Measurements from ENCODE around the gene TTC21A.

DNA sequence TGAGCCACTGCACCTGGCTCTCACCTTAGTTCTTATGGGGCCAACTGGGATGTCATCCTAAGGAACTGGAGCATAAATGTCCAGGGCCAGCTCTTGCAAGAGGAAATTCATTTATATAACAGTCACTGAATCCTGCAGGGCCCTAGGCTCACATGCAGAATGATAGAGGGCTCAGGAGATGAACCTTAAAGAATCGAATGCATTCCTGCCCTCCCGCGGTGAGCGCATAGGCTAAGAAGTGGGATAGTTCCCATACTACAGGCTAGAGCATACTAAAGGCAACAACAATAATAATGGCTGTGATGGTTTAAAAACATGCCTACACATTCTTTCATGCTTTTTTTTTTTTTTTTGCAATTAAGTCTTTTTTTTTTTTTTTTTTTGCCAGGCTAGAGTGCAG is 63.0 kb downstream of the TTC21A start:
- TF ChIP-seq YY1 (IDR thresholded peaks at IDR 0.05; ENCODE audit: low read depth, low read length) (no peak), TAF1 (IDR thresholded peaks at IDR 0.05; ENCODE audit: borderline replicate concordance, low read depth, low read length) (no peak), LARP7 (IDR thresholded peaks at IDR 0.05) (no peak), CREM (IDR thresholded peaks at IDR 0.05; ENCODE audit: low read depth) (no peak), POLR2A (IDR thresholded peaks at IDR 0.05; ENCODE audit: low read depth, low read length) (no peak), FOXK2 (IDR thresholded peaks at IDR 0.05) (no peak), NFXL1 (IDR thresholded peaks at IDR 0.05; ENCODE audit: borderline replicate concordance) (no peak), ZNF274 (IDR thresholded peaks at IDR 0.05; ENCODE audit: insufficient read depth, insufficient read length) (no peak), JUND (IDR thresholded peaks at IDR 0.05; ENCODE audit: low read depth, low read length) (no peak)
- TF ChIP-seq, protein P1, sequence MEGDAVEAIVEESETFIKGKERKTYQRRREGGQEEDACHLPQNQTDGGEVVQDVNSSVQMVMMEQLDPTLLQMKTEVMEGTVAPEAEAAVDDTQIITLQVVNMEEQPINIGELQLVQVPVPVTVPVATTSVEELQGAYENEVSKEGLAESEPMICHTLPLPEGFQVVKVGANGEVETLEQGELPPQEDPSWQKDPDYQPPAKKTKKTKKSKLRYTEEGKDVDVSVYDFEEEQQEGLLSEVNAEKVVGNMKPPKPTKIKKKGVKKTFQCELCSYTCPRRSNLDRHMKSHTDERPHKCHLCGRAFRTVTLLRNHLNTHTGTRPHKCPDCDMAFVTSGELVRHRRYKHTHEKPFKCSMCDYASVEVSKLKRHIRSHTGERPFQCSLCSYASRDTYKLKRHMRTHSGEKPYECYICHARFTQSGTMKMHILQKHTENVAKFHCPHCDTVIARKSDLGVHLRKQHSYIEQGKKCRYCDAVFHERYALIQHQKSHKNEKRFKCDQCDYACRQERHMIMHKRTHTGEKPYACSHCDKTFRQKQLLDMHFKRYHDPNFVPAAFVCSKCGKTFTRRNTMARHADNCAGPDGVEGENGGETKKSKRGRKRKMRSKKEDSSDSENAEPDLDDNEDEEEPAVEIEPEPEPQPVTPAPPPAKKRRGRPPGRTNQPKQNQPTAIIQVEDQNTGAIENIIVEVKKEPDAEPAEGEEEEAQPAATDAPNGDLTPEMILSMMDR (IDR thresholded peaks at IDR 0.05 in 2 of 3, conservative IDR thresholded peaks at IDR 0.05 in 1 of 3; ENCODE audit: control insufficient read depth in 2 of 3, extremely low read depth in 1 of 3, insufficient read depth in 1 of 3, low read depth in 3 of 3, low read length in 3 of 3): no peak
- TF ChIP-seq, protein P2, sequence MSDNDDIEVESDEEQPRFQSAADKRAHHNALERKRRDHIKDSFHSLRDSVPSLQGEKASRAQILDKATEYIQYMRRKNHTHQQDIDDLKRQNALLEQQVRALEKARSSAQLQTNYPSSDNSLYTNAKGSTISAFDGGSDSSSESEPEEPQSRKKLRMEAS (IDR thresholded peaks at IDR 0.05; ENCODE audit: low read depth, low read length): no peak
